K562 (cell line): ENCODE measurements around the gene TGFB1I1. TPM values are rescaled to one million over a fixed set of nuclear protein-coding genes. Genes with fewer than 3 reads are reported as not detected.

Experiments used
- ATAC-seq: fragments of 200-7000 bp; cut with Tn5 transposase; 3 replicates; pipeline ENCODE4 v1.9.1; 2020; ENCODE audit warnings: moderate library complexity
- BruUV-seq: library from RNA; stranded (reverse); fragments of 400-500 nt; replicated peaks from 2 replicates; lab custom pipeline; 2021; lab: Mats Ljungman, UMichigan
- CTCF ChIA-PET: fragments of 300-600 bp; formaldehyde crosslinking; extraction: SDS; loops from one replicate; lab custom pipeline; 2021; ENCODE audit warnings: low intra/inter-chr PET ratio; lab: Yijun Ruan, JAX
- POLR2A ChIA-PET: fragments of 300-600, 350-650 bp; sonication (Branson Sonifier 250); formaldehyde crosslinking; extraction: SDS; loops from one replicate; lab custom pipeline; 2021; ENCODE audit warnings: antibody characterized with exemption, inconsistent platforms; lab: Yijun Ruan, JAX
- DNase-seq, 4 experiments: peaks; one replicate each; pipeline versions ENCODE4 v3.0.0 to v3.0.0-alpha.2; 2011 to 2018; ENCODE audit warnings: low spot score in 3 of 4, mixed read lengths in 3 of 4; ENCODE audit errors: extremely low read depth in 1 of 4
- FAIRE-seq: peaks from 2 replicates; lab custom pipeline; 2011; peaks lifted over from hg19 to GRCh38; lab: Jason Lieb, UNC
- H2AFZ ChIP-seq: 2 replicates; pipeline ENCODE4 v1.6.0; 2011; ENCODE audit warnings: low read depth, low read length, control low read depth, inconsistent platforms
- H3K27ac ChIP-seq: fragments of 200-600 bp; 3 replicates; pipeline ENCODE4 v1.8.0; 2011; ENCODE audit warnings: low read depth, mild to moderate bottlenecking, control low read depth, inconsistent platforms, low read length, moderate library complexity, mixed read lengths; ENCODE audit errors: extremely low read depth
- H3K27me3 ChIP-seq, 2 experiments: fragments of 300-600 bp in 1 of 2; 2 replicates in 1 of 2; 3 replicates in 1 of 2; pipeline versions ENCODE4 v1.6.0 to v1.8.0; 2011; ENCODE audit warnings: inconsistent platforms in 2 of 2, low read length in 2 of 2, mild to moderate bottlenecking in 1 of 2, mixed read lengths in 1 of 2, moderate library complexity in 1 of 2; ENCODE audit not compliant: control insufficient read depth in 2 of 2, insufficient read depth in 2 of 2
- H3K36me3 ChIP-seq: fragments of 300-600 bp; 3 replicates; pipeline ENCODE4 v1.8.0; 2011; ENCODE audit warnings: mild to moderate bottlenecking, low read length, inconsistent platforms; ENCODE audit not compliant: control insufficient read depth, insufficient read depth
- H3K4me1 ChIP-seq, 2 experiments: fragments of 200-600 bp in 1 of 2; replicated peaks in 1 of 2; 2 replicates in 1 of 2; 3 replicates in 1 of 2; pipeline versions ENCODE4 v1.5.1 to v1.8.0; 2011; ENCODE audit warnings: inconsistent platforms in 2 of 2, low read length in 2 of 2, mild to moderate bottlenecking in 1 of 2, mixed read lengths in 1 of 2, moderate library complexity in 1 of 2; ENCODE audit not compliant: control insufficient read depth in 2 of 2, insufficient read depth in 2 of 2
- H3K4me2 ChIP-seq: 2 replicates; pipeline ENCODE4 v1.6.1; 2011; ENCODE audit warnings: low read length, control low read depth, inconsistent platforms, mixed read lengths; ENCODE audit not compliant: insufficient read depth
- H3K4me3 ChIP-seq: fragments of 200-600 bp; sonication (generic), shearing (Covaris generic); 2 replicates; pipeline ENCODE4 v1.5.1; 2016; ENCODE audit warnings: control low read depth, inconsistent platforms
- H3K79me2 ChIP-seq: fragments of 200-600 bp; 3 replicates; pipeline ENCODE4 v1.8.0; 2011; ENCODE audit warnings: low read length, inconsistent platforms; ENCODE audit not compliant: control insufficient read depth, insufficient read depth
- H3K9ac ChIP-seq, 2 experiments: 2 replicates each; pipeline versions ENCODE4 v1.6.0 to v1.6.1; 2011; ENCODE audit warnings: low read depth in 2 of 2, low read length in 2 of 2, control low read depth in 1 of 2, inconsistent platforms in 1 of 2, mild to moderate bottlenecking in 1 of 2, mixed read lengths in 1 of 2; ENCODE audit not compliant: insufficient read depth in 1 of 2
- H3K9me1 ChIP-seq: one replicate; pipeline ENCODE4 v1.6.0; 2011; ENCODE audit warnings: inconsistent platforms, mild to moderate bottlenecking, low read length, moderate library complexity; ENCODE audit not compliant: control insufficient read depth, insufficient read depth
- H3K9me3 ChIP-seq: replicated peaks from 2 replicates; pipeline ENCODE4 v1.5.1; 2011; ENCODE audit warnings: low read depth, low read length, inconsistent platforms; ENCODE audit not compliant: control insufficient read depth, insufficient read depth
- H4K20me1 ChIP-seq: replicated peaks from 2 replicates; pipeline ENCODE4 v1.6.1; 2011; ENCODE audit warnings: low read length, inconsistent platforms, mixed read lengths; ENCODE audit not compliant: control insufficient read depth, insufficient read depth
- ARID1B ChIP-seq: fragments of 450-650 bp; IDR thresholded peaks from 2 replicates; pipeline ENCODE4 v1.6.1; 2016; ENCODE audit warnings: antibody characterized with exemption, mild to moderate bottlenecking, inconsistent platforms
- ATF7 ChIP-seq: fragments of 450-650 bp; IDR thresholded peaks from 2 replicates; pipeline ENCODE4 v1.7.1; 2014; ENCODE audit warnings: mild to moderate bottlenecking, moderate library complexity
- CBFA2T2 ChIP-seq: fragments of 450-650 bp; conservative IDR thresholded peaks from 2 replicates; pipeline ENCODE4 v1.6.1; 2017; ENCODE audit warnings: mild to moderate bottlenecking
- CBFA2T3 ChIP-seq: fragments of 450-650 bp; IDR thresholded peaks from 2 replicates; pipeline ENCODE4 v1.6.1; 2017
- CREM ChIP-seq: IDR thresholded peaks from 2 replicates; pipeline ENCODE4 v1.6.1; 2014; ENCODE audit warnings: antibody characterized with exemption, low read depth
- DPF2 ChIP-seq: fragments of 450-650 bp; IDR thresholded peaks from 2 replicates; pipeline ENCODE4 v1.6.1; 2016
- FOSL1 ChIP-seq: fragments of 200-800 bp; sonication (Bioruptor generic); conservative IDR thresholded peaks from 2 replicates; pipeline ENCODE4 v1.6.1; 2016; ENCODE audit warnings: missing genetic modification characterization, missing compliant biosample characterization
- JUN ChIP-seq, 2 experiments: sonication (generic) in 1 of 2; formaldehyde crosslinking in 1 of 2; IDR thresholded peaks; 2 replicates each; pipeline versions ENCODE4 v1.6.1 to v1.8.0; 2012 to 2022; ENCODE audit warnings: borderline replicate concordance in 2 of 2, mild to moderate bottlenecking in 2 of 2, improper control_type of control experiment in 1 of 2, low read depth in 1 of 2, low read length in 1 of 2, missing genetic modification reagents in 1 of 2
- JUND ChIP-seq, 2 experiments: IDR thresholded peaks; 2 replicates in 1 of 2; 3 replicates in 1 of 2; pipeline ENCODE4 v1.6.1; 2011; ENCODE audit warnings: borderline replicate concordance in 2 of 2, low read depth in 2 of 2, low read length in 2 of 2, improper control_type of control experiment in 1 of 2, missing biosample characterization in 1 of 2, missing genetic modification characterization in 1 of 2, missing genetic modification reagents in 1 of 2
- L3MBTL2 ChIP-seq: fragments of 450-650 bp; IDR thresholded peaks from 2 replicates; pipeline ENCODE4 v1.6.1; 2016; ENCODE audit warnings: mild to moderate bottlenecking, moderate library complexity
- MECOM ChIP-seq: fragments of 250-450 bp; sonication (Bioruptor Pico); IDR thresholded peaks from 2 replicates; pipeline ENCODE4 v1.8.0; 2022; ENCODE audit warnings: inconsistent platforms
- PPARD ChIP-seq: fragments of 250-450 bp; sonication (Bioruptor Pico); IDR thresholded peaks from 2 replicates; pipeline ENCODE4 v1.8.0; 2022; ENCODE audit warnings: inconsistent platforms, mild to moderate bottlenecking, moderate library complexity
- RFX1 ChIP-seq: fragments of 450-650 bp; IDR thresholded peaks from 2 replicates; pipeline ENCODE4 v1.6.1; 2016; ENCODE audit warnings: mild to moderate bottlenecking, moderate library complexity
- SIN3B ChIP-seq: fragments of 450-650 bp; IDR thresholded peaks from 2 replicates; pipeline ENCODE4 v1.6.1; 2017; ENCODE audit warnings: low read depth, mild to moderate bottlenecking, moderate library complexity
- SMARCA4 ChIP-seq: fragments of 450-650 bp; IDR thresholded peaks from 2 replicates; pipeline ENCODE4 v1.6.1; 2016
- SMC3 ChIP-seq: conservative IDR thresholded peaks from 2 replicates; pipeline ENCODE4 v1.6.1; 2011; ENCODE audit warnings: low read depth, low read length, improper control_type of control experiment; ENCODE audit not compliant: insufficient read depth
- SNRNP70 ChIP-seq: fragments of 200-400 bp; formaldehyde crosslinking; optimal IDR thresholded peaks from 2 replicates; pipeline ENCODE3; 2017; ENCODE audit warnings: low read depth, low read length
- TCF7 ChIP-seq: sonication (generic); IDR thresholded peaks from 2 replicates; pipeline ENCODE4 v1.6.1; 2016; ENCODE audit warnings: antibody characterized with exemption, borderline replicate concordance
- U2AF2 ChIP-seq: fragments of 200-400 bp; formaldehyde crosslinking; optimal IDR thresholded peaks from 2 replicates; pipeline ENCODE3; 2017; ENCODE audit warnings: low read depth, mild to moderate bottlenecking, low read length
- WGBS: fragments of 100-300 bp; shearing (Covaris generic); methylation state at CpG from one replicate; pipeline ENCODE4 v1.1.6; 2016; ENCODE audit warnings: low coverage, mixed read lengths; ENCODE audit not compliant: insufficient coverage; ENCODE audit errors: missing lambda C conversion rate; 5-methylcytosine and 5-hydroxymethylcytosine counted together
- in situ Hi-C: fragments of 300-500 bp; cut with MboI; formaldehyde crosslinking; loops from 4 replicates; pipeline ENCODE4 v1.15.0; 2018; ENCODE audit warnings: inconsistent platforms, mixed read lengths
- intact Hi-C: fragments of 100-400 bp; cut with micrococcal nuclease; formaldehyde crosslinking; loops from 2 replicates; pipeline ENCODE4 v1.14.2; 2022
- polyA plus RNA-seq, 8 experiments: library from polyadenylated mRNA; depleted of rRNA in 4 of 8; stranded (reverse) in 5 of 8; unstranded in 3 of 8; fragments of >200 nt; fragmentation: Nextera tagmentation in 2 of 8; fragmentation: Illumina TruSeq in 1 of 8; extraction: Ambion mirVana in 2 of 8; extraction: Trizol in 1 of 8; gene quantifications; 2 replicates each; pipeline versions ENCODE4 v1.2.1 to v1.2.3, GENCODE V29; 2011 to 2014; ENCODE audit warnings: inconsistent platforms in 1 of 8, missing spikeins in 1 of 8
- total RNA-seq, 7 experiments: library from RNA; depleted of rRNA in 6 of 7; stranded (reverse); fragments of >200 nt in 6 of 7; fragmentation: Illumina TruSeq in 2 of 7; extraction: Trizol in 2 of 7; gene quantifications; 2 replicates each; pipeline versions ENCODE4 v1.2.1 to v1.2.3, GENCODE V29; 2011 to 2021; ENCODE audit warnings: low replicate concordance in 1 of 7
- TF ChIP-seq, protein P1 (sequence below): fragments of 450-650 bp; IDR thresholded peaks from 2 replicates; pipeline ENCODE4 v1.6.1; 2016
- TF ChIP-seq, protein P2 (sequence below), 3 experiments: IDR thresholded peaks in 2 of 3; conservative IDR thresholded peaks in 1 of 3; 2 replicates each; pipeline ENCODE4 v1.5.1; 2011 to 2012; ENCODE audit warnings: low read length in 3 of 3, mild to moderate bottlenecking in 3 of 3, control low read depth in 2 of 3, improper control_type of control experiment in 1 of 3, inconsistent platforms in 1 of 3, low read depth in 1 of 3, mixed read lengths in 1 of 3, moderate library complexity in 1 of 3; ENCODE audit not compliant: insufficient read depth in 2 of 3

TGFB1I1 gene
- total and polyA plus RNA-seq, 9 of the 15 experiments (the other 6 are each of a cell fraction or from before 2014, with no cell fraction given) = 0.04 to 0.91 (median 0.19) TPM

DNA sequence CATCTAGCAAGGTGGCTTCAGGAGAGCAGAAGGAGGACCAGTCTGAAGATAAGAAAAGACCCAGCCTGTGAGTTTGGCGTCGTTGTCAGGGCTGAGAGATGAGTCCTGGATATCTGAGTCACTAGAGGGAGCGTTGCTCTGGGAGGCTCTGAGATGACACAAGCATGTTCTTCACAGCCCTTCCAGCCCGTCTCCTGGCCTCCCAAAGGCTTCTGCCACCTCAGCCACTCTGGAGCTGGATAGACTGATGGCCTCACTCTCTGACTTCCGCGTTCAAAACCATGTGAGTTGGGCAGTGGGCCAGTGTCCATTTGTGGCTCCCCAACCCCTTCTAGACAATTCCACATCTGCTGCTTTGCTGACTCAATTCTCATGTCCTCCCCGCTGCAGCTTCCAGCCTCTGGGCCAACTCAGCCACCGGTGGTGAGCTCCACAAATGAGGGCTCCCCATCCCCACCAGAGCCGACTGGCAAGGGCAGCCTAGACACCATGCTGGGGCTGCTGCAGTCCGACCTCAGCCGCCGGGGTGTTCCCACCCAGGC, 2.3 kb downstream of the TGFB1I1 start:
- H3K27me3 ChIP-seq = no peaks in the 10 kb centered on the region
- no peaks in the 10 kb centered on the region for H4K20me1 ChIP-seq
- ChIA-PET CTCF (no interaction called here), POLR2A (interaction anchor here (0.6 kb wide), 3 partner anchors 39 to 184 kb away, joined by 3 read pairs; no protein-coding TSS in a partner anchor)
- H2AFZ ChIP-seq = peak overlapping the region; percentile 70
- H3K79me2 ChIP-seq = no peaks in the 10 kb centered on the region
- DNase-seq (peak; percentile 44 to 81 (median 56)), ATAC-seq (peak; percentile 21), FAIRE-seq (peak; percentile 94)
- 43% methylated on average over 12 of the region's 12 CpGs for WGBS
- no peaks in the 10 kb centered on the region for H3K36me3 ChIP-seq
- in situ Hi-C loops (no loop called here), intact Hi-C loops (loop anchor here (5.0 kb wide), 1 partner anchor 48 kb away; no protein-coding TSS in a partner anchor)
- H3K4me2 ChIP-seq = peak overlapping the region; percentile 29; the same call in 1 of the 2 replicates
- H3K4me1 ChIP-seq = peaks cover 30 to 62% of the 10 kb centered on the region in 2 experiments
- BruUV-seq = no TSS peak
- H3K9me3 ChIP-seq = no peaks in the 10 kb centered on the region
- peak overlapping the region in 1 of 2 experiments; percentile 81; a peak in 2 of 4 replicates for H3K9ac ChIP-seq
- no peak overlapping the region for H3K4me3 ChIP-seq
- H3K27ac ChIP-seq = peak overlapping the region; percentile 40; the same call in 1 of the 3 replicates
- no peaks in the 10 kb centered on the region for H3K9me1 ChIP-seq
- TF ChIP-seq JUN (IDR thresholded peaks at IDR 0.05; ENCODE audit: borderline replicate concordance, low read depth, low read length) (peak; percentile 55; the same call in 1 of the 2 replicates), JUN (CRISPR knock-in tag; IDR thresholded peaks at IDR 0.05; ENCODE audit: borderline replicate concordance) (no peak), CREM (0 out of 2 replicates have a peak, but pooled peaks have one; percentile 27), SMARCA4 (no peak), SIN3B (no peak), PPARD (CRISPR knock-in tag) (no peak), JUND (IDR thresholded peaks at IDR 0.05; ENCODE audit: borderline replicate concordance, low read depth, low read length) (peak; percentile 40; the same call in 1 of the 2 replicates), JUND (tag; IDR thresholded peaks at IDR 0.05; ENCODE audit: borderline replicate concordance, low read depth, low read length) (no peak), MECOM (CRISPR knock-in tag) (peak; percentile 68), RFX1 (0 out of 2 replicates have a peak, but pooled peaks have one; percentile 38), ATF7 (no peak), ARID1B (0 out of 2 replicates have a peak, but pooled peaks have one; percentile 15), SMC3 (0 out of 2 replicates have a peak, but pooled peaks have one; percentile 10), L3MBTL2 (peak; percentile 47; the same call in 1 of the 2 replicates), CBFA2T3 (peak; percentile 46), CBFA2T2 (0 out of 2 replicates have a peak, but pooled peaks have one; percentile 6), SNRNP70 (no peak), DPF2 (peak; percentile 52; the same call in 1 of the 2 replicates), TCF7 (no peak), FOSL1 (peak; percentile 49), U2AF2 (no peak)
- TF ChIP-seq, protein P1, sequence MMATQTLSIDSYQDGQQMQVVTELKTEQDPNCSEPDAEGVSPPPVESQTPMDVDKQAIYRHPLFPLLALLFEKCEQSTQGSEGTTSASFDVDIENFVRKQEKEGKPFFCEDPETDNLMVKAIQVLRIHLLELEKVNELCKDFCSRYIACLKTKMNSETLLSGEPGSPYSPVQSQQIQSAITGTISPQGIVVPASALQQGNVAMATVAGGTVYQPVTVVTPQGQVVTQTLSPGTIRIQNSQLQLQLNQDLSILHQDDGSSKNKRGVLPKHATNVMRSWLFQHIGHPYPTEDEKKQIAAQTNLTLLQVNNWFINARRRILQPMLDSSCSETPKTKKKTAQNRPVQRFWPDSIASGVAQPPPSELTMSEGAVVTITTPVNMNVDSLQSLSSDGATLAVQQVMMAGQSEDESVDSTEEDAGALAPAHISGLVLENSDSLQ = 0 out of 2 replicates have a peak, but pooled peaks have one; percentile 12
- TF ChIP-seq, protein P2, sequence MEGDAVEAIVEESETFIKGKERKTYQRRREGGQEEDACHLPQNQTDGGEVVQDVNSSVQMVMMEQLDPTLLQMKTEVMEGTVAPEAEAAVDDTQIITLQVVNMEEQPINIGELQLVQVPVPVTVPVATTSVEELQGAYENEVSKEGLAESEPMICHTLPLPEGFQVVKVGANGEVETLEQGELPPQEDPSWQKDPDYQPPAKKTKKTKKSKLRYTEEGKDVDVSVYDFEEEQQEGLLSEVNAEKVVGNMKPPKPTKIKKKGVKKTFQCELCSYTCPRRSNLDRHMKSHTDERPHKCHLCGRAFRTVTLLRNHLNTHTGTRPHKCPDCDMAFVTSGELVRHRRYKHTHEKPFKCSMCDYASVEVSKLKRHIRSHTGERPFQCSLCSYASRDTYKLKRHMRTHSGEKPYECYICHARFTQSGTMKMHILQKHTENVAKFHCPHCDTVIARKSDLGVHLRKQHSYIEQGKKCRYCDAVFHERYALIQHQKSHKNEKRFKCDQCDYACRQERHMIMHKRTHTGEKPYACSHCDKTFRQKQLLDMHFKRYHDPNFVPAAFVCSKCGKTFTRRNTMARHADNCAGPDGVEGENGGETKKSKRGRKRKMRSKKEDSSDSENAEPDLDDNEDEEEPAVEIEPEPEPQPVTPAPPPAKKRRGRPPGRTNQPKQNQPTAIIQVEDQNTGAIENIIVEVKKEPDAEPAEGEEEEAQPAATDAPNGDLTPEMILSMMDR (IDR thresholded peaks at IDR 0.05 in 2 of 3, conservative IDR thresholded peaks at IDR 0.05 in 1 of 3; ENCODE audit: insufficient read depth in 2 of 3, low read depth in 1 of 3, low read length in 3 of 3) = peak; percentile 18 to 46 (median 31); a peak in 3 of 6 replicates
